ENCODE measurements around the gene RIT2. TPM values are rescaled to one million over a fixed set of nuclear protein-coding genes. Genes with fewer than 3 reads are reported as not detected.

RIT2 gene
- total and polyA plus RNA-seq, 8 donors, result not detected

DNA sequence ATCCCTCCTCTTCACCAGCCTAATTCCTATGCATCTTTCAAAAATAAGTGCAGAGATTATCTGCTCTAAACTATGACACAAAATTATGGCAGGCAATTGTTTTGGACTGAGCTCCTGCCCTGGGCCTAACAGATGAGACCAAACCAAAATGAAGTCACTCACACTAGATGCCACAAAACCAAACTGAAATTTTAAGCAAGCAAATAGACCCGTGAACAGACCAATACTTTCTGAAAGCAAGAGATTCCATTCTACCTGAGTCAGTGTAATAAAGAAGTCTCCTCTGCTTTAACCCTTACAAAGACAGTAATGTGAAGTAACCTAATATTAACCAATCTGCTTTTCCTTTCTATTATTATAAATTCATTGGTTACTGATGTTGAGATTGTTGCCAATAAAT lies 84.3 kb downstream of the RIT2 start:
- DNase-seq, result no peak
- no peak for TF ChIP-seq POLR2AphosphoS5 (IDR thresholded peaks at IDR 0.05)
- no peak for TF ChIP-seq POLR2A (IDR thresholded peaks at IDR 0.05)
- TF ChIP-seq, protein P1, sequence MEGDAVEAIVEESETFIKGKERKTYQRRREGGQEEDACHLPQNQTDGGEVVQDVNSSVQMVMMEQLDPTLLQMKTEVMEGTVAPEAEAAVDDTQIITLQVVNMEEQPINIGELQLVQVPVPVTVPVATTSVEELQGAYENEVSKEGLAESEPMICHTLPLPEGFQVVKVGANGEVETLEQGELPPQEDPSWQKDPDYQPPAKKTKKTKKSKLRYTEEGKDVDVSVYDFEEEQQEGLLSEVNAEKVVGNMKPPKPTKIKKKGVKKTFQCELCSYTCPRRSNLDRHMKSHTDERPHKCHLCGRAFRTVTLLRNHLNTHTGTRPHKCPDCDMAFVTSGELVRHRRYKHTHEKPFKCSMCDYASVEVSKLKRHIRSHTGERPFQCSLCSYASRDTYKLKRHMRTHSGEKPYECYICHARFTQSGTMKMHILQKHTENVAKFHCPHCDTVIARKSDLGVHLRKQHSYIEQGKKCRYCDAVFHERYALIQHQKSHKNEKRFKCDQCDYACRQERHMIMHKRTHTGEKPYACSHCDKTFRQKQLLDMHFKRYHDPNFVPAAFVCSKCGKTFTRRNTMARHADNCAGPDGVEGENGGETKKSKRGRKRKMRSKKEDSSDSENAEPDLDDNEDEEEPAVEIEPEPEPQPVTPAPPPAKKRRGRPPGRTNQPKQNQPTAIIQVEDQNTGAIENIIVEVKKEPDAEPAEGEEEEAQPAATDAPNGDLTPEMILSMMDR (IDR thresholded peaks at IDR 0.05), result no peak
- TF ChIP-seq EP300 (IDR thresholded peaks at IDR 0.05), result no peak
- Histone ChIP-seq H3K27ac (no peak overlapping the region), H3K27me3 (no peaks in the 10 kb centered on the region), H3K4me3 (no peak overlapping the region), H3K9me3 (no peaks in the 10 kb centered on the region), H3K36me3 (no peaks in the 10 kb centered on the region), H3K4me1 (no peaks in the 10 kb centered on the region)
- WGBS, 5 donors, result 66 to 88% (median 79%) methylated on average over 1 of the region's 1 CpG
- intact Hi-C loops (cut with DNase I; ENCODE audit: low total_unique reads), result no loop called here

DNA sequence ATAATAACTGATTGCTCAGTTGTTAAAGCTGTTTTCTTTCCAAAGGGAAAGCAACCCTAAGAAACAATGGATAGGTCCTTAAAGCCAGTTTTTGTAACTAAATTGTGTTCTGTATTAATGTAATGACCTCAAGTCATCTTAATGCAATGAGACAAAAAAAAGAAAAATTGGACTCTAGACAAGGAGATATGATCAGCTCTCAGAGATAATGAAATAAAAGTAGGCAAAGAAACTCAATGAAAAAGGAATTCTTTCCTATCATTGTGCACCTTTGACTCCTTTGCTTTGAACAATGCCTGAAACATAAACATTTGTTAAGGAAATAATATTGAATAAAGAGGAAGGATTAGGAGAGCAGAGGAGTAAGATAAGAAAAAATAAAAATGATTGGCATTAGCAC lies 86.1 kb downstream of the RIT2 start:
- Histone ChIP-seq H3K4me1 (no peaks in the 10 kb centered on the region), H3K4me3 (no peak overlapping the region), H3K9me3 (no peaks in the 10 kb centered on the region), H3K27me3 (no peaks in the 10 kb centered on the region), H3K27ac (no peak overlapping the region), H3K36me3 (no peaks in the 10 kb centered on the region)
- intact Hi-C loops (cut with DNase I; ENCODE audit: low total_unique reads), result no loop called here
- DNase-seq, result no peak
- TF ChIP-seq EP300 (IDR thresholded peaks at IDR 0.05) (no peak), POLR2A (IDR thresholded peaks at IDR 0.05) (no peak), POLR2AphosphoS5 (IDR thresholded peaks at IDR 0.05) (no peak)
- TF ChIP-seq, protein P1 (IDR thresholded peaks at IDR 0.05), result no peak

DNA sequence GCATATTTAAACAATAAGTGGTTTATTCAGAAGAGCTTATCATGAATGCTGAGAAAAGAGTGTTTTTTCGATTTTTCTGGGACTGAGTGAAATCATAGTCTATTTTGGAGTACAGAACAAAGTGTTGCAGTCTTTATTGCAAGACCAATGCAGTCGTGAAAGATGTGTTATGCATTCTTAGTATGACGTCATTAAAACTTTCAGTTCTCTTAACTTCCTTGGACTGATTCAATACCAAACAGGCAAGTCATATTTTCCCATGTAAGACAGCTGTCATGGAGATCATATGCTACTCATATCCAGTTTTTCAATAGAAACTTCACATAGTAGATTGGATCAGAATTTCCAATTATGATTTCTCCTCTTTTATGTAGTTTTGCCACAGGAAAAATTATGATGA lies 92.6 kb downstream of the RIT2 start:
- 60 to 67% (median 67%) methylated on average over 3 of the region's 3 CpGs for WGBS, 5 donors

DNA sequence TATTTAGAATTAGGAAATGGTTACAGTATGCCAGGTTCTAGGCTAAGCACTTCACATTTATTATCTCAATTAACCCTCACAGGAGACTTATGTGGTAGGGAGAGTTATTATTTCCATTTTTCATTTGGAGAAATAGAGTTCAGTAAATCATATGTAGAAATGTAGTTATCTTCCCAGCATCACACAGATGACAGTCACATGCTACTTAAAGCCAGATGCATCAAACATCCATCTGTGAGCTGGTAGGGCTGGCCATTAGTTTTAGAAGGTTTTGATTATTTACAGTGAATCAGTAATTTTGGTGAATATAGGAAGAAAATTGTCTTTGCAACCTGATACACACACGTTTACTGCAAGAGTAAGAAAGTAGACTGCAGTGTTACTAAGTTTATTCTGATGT lies 97.9 kb downstream of the RIT2 start:
- Histone ChIP-seq H3K4me1 (no peaks in the 10 kb centered on the region), H3K27ac (no peak overlapping the region), H3K9me3 (no peaks in the 10 kb centered on the region), H3K4me3 (no peak overlapping the region), H3K36me3 (no peaks in the 10 kb centered on the region), H3K27me3 (no peaks in the 10 kb centered on the region)
- 67 to 76% (median 72%) methylated on average over 1 of the region's 1 CpG for WGBS, 5 donors
- no peak for DNase-seq
- intact Hi-C loops (cut with DNase I; ENCODE audit: low total_unique reads), result no loop called here
- TF ChIP-seq, protein P1 (IDR thresholded peaks at IDR 0.05), result no peak
- no peak for TF ChIP-seq EP300 (IDR thresholded peaks at IDR 0.05)
- no peak for TF ChIP-seq POLR2AphosphoS5 (IDR thresholded peaks at IDR 0.05)
- TF ChIP-seq POLR2A (IDR thresholded peaks at IDR 0.05), result no peak

More for the DNA sequence above, 92.6 kb downstream of the RIT2 start:
- no peaks in the 10 kb centered on the region for H3K27me3 ChIP-seq
- TF ChIP-seq POLR2A (IDR thresholded peaks at IDR 0.05) (no peak), EP300 (IDR thresholded peaks at IDR 0.05) (no peak), POLR2AphosphoS5 (IDR thresholded peaks at IDR 0.05) (no peak)
- TF ChIP-seq, protein P1 (IDR thresholded peaks at IDR 0.05), result no peak
- no peak for DNase-seq
- H3K27ac ChIP-seq, result no peak overlapping the region
- no peaks in the 10 kb centered on the region for H3K4me1 ChIP-seq
- no peaks in the 10 kb centered on the region for H3K9me3 ChIP-seq
- H3K4me3 ChIP-seq, result no peak overlapping the region
- H3K36me3 ChIP-seq, result no peaks in the 10 kb centered on the region
- intact Hi-C loops (cut with DNase I; ENCODE audit: low total_unique reads), result no loop called here
